ENCODE data around the gene COL6A1. TPM values are rescaled to one million over a fixed set of nuclear protein-coding genes. Genes with fewer than 3 reads are reported as not detected.
A peak's percentile ranks its signal among the peaks of the same experiment; 100 is the strongest.

Gene COL6A1, protein sequence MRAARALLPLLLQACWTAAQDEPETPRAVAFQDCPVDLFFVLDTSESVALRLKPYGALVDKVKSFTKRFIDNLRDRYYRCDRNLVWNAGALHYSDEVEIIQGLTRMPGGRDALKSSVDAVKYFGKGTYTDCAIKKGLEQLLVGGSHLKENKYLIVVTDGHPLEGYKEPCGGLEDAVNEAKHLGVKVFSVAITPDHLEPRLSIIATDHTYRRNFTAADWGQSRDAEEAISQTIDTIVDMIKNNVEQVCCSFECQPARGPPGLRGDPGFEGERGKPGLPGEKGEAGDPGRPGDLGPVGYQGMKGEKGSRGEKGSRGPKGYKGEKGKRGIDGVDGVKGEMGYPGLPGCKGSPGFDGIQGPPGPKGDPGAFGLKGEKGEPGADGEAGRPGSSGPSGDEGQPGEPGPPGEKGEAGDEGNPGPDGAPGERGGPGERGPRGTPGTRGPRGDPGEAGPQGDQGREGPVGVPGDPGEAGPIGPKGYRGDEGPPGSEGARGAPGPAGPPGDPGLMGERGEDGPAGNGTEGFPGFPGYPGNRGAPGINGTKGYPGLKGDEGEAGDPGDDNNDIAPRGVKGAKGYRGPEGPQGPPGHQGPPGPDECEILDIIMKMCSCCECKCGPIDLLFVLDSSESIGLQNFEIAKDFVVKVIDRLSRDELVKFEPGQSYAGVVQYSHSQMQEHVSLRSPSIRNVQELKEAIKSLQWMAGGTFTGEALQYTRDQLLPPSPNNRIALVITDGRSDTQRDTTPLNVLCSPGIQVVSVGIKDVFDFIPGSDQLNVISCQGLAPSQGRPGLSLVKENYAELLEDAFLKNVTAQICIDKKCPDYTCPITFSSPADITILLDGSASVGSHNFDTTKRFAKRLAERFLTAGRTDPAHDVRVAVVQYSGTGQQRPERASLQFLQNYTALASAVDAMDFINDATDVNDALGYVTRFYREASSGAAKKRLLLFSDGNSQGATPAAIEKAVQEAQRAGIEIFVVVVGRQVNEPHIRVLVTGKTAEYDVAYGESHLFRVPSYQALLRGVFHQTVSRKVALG
- total RNA-seq = 100 to 1,000 TPM in 1 of 4 donors, 10 to 100 TPM in 3; 25.0 to 242 (median 54.9) TPM

DNA sequence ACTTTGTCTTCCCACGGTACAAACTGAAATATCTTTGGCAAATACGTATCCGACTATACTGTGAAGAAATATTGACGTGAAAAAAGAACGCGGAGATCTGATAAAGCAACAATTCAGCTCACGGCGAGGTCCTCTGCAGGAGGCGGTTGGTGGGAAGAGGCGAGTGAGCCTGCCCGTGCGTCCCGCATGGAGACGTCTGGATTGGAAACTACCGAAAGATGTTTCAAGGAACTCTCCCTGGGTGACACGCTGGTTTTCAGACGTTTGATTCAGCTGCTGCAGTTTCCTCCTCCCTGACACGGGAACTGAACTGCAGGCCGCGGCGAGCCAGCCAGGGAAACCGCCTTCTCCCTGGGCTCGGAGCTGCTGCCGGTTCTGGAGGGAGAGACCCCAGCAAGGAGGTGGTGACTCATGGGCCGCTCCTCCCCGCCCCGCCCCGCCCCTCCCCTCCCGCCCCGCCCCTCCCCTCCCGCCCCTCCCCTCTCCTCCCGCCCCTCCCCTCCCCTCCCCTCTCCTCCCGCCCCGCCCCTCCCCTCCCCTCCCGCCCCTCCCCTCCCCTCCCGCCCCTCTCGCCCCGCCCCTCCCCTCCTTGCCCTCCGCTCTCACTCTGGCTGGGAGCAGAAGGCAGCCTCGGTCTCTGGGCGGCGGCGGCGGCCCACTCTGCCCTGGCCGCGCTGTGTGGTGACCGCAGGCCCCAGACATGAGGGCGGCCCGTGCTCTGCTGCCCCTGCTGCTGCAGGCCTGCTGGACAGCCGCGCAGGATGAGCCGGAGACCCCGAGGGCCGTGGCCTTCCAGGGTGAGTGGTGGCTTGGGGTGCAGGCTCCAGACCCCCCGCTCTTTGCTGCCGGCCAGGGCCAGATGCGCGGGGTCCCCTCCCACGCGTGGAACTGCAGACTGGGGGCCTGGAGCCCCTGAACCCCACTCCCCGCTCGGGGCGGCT is at the start of gene COL6A1:
Gene COL6A1 (plus strand): TSS at position 620 of the 941 bp plus-strand sequence. CDS start 81 bp downstream, at position 701.
- Histone ChIP-seq H3K4me1 (peaks cover 0 to 87% (median 20%) of the 10 kb centered on the region in 3 donors), H3K27ac (peak within 1 kb of the TSS; percentile 72 to 89 (median 84)), H3K36me3 (peaks cover 0 to 13% (median 1%) of the 10 kb centered on the region in 3 donors), H3K4me3 (peak within 1 kb of the TSS; percentile 48 to 78 (median 64)), H3K27me3 (peaks cover 0 to 52% (median 0%) of the 10 kb centered on the region in 4 donors), H3K9me3 (no peaks in the 10 kb centered on the region)
- TF ChIP-seq CTCF (IDR thresholded peaks at IDR 0.05) = no peak
- TF ChIP-seq POLR2A (IDR thresholded peaks at IDR 0.05) = peak in 2 of 4 donors; percentile 60
- DNase-seq = no peak
- intact Hi-C loops (cut with DNase I) = no loop called here
- 0% methylated on average over 18 to 25 of the region's 63 CpGs for WGBS, 2 donors

DNA sequence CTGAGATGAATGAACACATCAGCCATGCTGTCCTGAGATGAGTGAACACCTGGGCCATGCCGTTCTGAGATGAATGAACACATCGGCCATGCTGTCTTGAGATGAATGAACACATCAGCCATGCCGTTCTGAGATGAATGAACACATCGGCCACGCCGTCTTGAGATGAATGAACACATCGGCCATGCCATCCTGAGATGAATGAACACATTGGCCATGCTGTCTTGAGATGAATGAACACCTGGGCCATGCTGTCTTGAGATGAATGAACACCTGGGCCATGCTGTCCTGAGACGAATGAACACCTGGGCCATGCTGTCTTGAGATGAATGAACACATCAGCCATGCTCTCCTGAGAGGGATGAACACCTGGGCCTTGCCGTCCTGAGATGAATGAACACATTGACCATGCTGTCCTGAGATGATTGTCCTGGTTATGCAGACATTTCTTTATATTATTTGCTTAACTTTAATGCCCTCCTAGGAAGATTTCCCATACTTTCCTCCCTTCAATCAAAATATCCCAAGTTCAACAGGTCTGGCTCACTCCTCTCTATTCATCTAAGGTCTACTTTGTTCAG is 48.6 kb upstream of the COL6A1 start:
- H3K36me3 ChIP-seq = no peaks in the 10 kb centered on the region
- no peak for DNase-seq
- H3K9me3 ChIP-seq = peaks cover 0 to 26% (median 12%) of the 10 kb centered on the region in 3 donors
- H3K4me3 ChIP-seq = no peak overlapping the region
- no peak overlapping the region for H3K27ac ChIP-seq
- TF ChIP-seq POLR2A (IDR thresholded peaks at IDR 0.05) (no peak), CTCF (IDR thresholded peaks at IDR 0.05) (no peak)
- intact Hi-C loops (cut with DNase I) = no loop called here
- WGBS, 2 donors = 41 to 56% methylated on average over 9 of the region's 9 CpGs
- no peaks in the 10 kb centered on the region for H3K4me1 ChIP-seq
- H3K27me3 ChIP-seq = peaks cover 0 to 11% (median 0%) of the 10 kb centered on the region in 4 donors

GRCh38 chr21:45934085-45934484 is 47.5 kb upstream of the COL6A1 start:
- intact Hi-C loops (cut with DNase I) = no loop called here
- no peaks in the 10 kb centered on the region for H3K36me3 ChIP-seq
- no peak for DNase-seq
- H3K9me3 ChIP-seq = peaks cover 0 to 26% (median 12%) of the 10 kb centered on the region in 3 donors
- H3K4me3 ChIP-seq = no peak overlapping the region
- H3K27ac ChIP-seq = no peak overlapping the region
- no peaks in the 10 kb centered on the region for H3K4me1 ChIP-seq
- TF ChIP-seq POLR2A (IDR thresholded peaks at IDR 0.05) (no peak), CTCF (IDR thresholded peaks at IDR 0.05) (no peak)
- WGBS, 2 donors = 67 to 70% methylated on average over 5 to 6 of the region's 6 CpGs
- H3K27me3 ChIP-seq = peaks cover 0 to 9% (median 0%) of the 10 kb centered on the region in 4 donors

DNA sequence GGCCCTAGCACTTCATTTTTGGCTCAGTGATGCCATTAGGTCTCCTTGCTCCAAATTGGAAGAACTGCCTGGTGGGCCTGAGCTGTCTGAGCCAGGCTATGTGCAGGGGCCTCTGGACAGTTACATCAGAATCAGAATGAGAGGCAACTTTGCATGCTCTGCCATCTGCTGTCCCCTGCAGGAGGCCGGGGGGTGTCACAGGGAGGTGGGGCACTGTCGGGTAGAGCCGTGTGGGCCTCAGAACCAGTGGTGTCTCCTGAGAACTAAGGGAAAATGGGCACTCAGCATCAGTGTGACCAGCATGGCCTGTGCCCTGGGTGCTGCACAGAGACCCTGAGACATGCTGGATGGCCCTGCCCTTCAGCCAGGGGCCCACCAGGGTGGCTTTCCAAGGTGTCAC is 47.0 kb upstream of the COL6A1 start:
- Histone ChIP-seq H3K27me3 (peaks cover 0 to 5% (median 0%) of the 10 kb centered on the region in 4 donors), H3K27ac (no peak overlapping the region), H3K36me3 (no peaks in the 10 kb centered on the region), H3K4me1 (no peaks in the 10 kb centered on the region), H3K9me3 (peaks cover 0 to 26% (median 12%) of the 10 kb centered on the region in 3 donors), H3K4me3 (no peak overlapping the region)
- TF ChIP-seq POLR2A (IDR thresholded peaks at IDR 0.05) = no peak
- TF ChIP-seq CTCF (IDR thresholded peaks at IDR 0.05) = no peak
- 100% methylated on average over 2 of the region's 3 CpGs; no CpG with 5 or more reads in 1 of the 2 donors for WGBS, 2 donors
- DNase-seq = no peak
- intact Hi-C loops (cut with DNase I) = no loop called here
